Suppressor macrophage treated with lipopolysaccharide for 1 hour (primary cell): ENCODE results near the gene TEKT2.

Source experiments
- DNase-seq, 3 donors: peaks; one replicate each; pipeline ENCODE4 v3.0.0-alpha.2; 2020 to 2022

Gene TEKT2

GRCh38 chr1:36087233-36088123 is 3.6 kb downstream of the TEKT2 start:
- no peak for DNase-seq

GRCh38 chr1:36088265-36088576 is 4.3 kb downstream of the TEKT2 start:
- no peak for DNase-seq

GRCh38 chr1:36088577-36089392 is 4.9 kb downstream of the TEKT2 start, which contains the start of gene ADPRS:
ADPRS (plus strand) TSS chr1:36088892; CDS start chr1:36088905, 13 bp downstream.
- DNase-seq, result peak; percentile 93 to 95 (median 94)

GRCh38 chr1:36089393-36090121 is 5.7 kb downstream of the TEKT2 start:
- peak; percentile 81 to 90 (median 88) for DNase-seq

- DNase-seq, result no peak
These were observed 7.2 kb downstream of the TEKT2 start for GRCh38 chr1:36091141-36091540.

GRCh38 chr1:36091698-36092097 is 7.8 kb downstream of the TEKT2 start:
- no peak for DNase-seq

GRCh38 chr1:36092166-36092797 is 8.4 kb downstream of the TEKT2 start:
- DNase-seq, result no peak

GRCh38 chr1:36092798-36093185 is 8.9 kb downstream of the TEKT2 start:
- DNase-seq, result no peak

GRCh38 chr1:36093226-36093625 is 9.3 kb downstream of the TEKT2 start:
- DNase-seq, result no peak

- DNase-seq, result peak in 2 of 3 donors; percentile 13 to 26
These were observed 10.0 kb downstream of the TEKT2 start for GRCh38 chr1:36093929-36094328.

- no peak for DNase-seq
These were observed 10.7 kb downstream of the TEKT2 start for GRCh38 chr1:36094621-36095061.

GRCh38 chr1:36095760-36096405 is 12.0 kb downstream of the TEKT2 start:
- peak; percentile 55 to 63 (median 60) for DNase-seq

- no peak for DNase-seq
These were observed 12.9 kb downstream of the TEKT2 start for GRCh38 chr1:36096500-36097432.

GRCh38 chr1:36097693-36098585 is 14.0 kb downstream of the TEKT2 start:
- DNase-seq, result no peak

GRCh38 chr1:36098650-36099365 is 14.9 kb downstream of the TEKT2 start:
- no peak for DNase-seq

- peak; percentile 75 to 87 (median 78) for DNase-seq
These were observed 15.9 kb downstream of the TEKT2 start for GRCh38 chr1:36099681-36100341.

- no peak for DNase-seq
These were observed 16.5 kb downstream of the TEKT2 start for GRCh38 chr1:36100376-36100775.

- no peak for DNase-seq
These were observed 17.7 kb downstream of the TEKT2 start for GRCh38 chr1:36101546-36101945.

GRCh38 chr1:36106269-36106668 is 22.4 kb downstream of the TEKT2 start:
- no peak for DNase-seq
